GM18861 (cell line): ENCODE data around the gene TMA7B.

ENCODE experiments used
- ATAC-seq: cut with Tn5 transposase; IDR thresholded peaks from one replicate; pipeline ENCODE4 v1.9.1; 2021; ENCODE audit not compliant: unreplicated experiment

The TMA7B gene

GRCh38 chr22:39959640-39960447, at the start of gene TMA7B:
TMA7B (plus strand) TSS chr22:39960397; CDS start chr22:39964375, 3,978 bp downstream.
- no peak for ATAC-seq

DNA sequence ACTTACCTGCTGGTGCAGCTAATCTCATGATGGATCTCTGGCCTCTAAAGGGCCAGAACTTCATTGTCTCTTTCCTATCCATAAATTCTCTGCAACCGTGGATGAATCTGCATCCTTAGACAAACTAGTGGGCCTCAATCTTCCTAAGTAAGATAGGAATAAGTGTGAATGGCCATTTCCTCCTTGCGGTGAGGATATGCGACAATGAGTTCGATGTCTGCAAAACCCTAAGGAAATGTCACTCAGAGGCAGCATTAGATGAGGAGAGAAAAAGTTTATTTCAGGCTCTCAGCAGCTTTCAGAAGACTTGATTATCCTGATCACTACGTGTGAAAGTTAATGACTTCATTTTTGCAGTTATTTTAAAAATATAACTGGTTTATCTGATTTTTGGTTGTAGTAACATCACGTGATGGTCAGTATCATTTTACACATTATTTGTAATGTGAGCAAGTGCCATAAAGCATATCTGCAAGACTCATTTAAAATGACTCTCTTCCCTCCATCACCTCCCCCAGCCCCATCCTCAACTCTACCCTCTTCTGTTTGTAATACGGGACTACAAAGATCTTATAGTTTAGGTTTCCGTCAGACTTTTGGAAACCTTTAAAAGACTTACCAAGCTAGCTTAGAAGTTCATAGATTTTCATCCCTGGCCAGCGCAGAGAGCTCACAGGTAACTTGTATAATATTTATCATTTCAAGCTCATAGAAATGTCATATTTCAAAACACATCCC, 49.2 kb upstream of the TMA7B start:
- ATAC-seq, result no peak

GRCh38 chr22:39913321-39913720, 46.9 kb upstream of the TMA7B start:
- ATAC-seq, result no peak

DNA sequence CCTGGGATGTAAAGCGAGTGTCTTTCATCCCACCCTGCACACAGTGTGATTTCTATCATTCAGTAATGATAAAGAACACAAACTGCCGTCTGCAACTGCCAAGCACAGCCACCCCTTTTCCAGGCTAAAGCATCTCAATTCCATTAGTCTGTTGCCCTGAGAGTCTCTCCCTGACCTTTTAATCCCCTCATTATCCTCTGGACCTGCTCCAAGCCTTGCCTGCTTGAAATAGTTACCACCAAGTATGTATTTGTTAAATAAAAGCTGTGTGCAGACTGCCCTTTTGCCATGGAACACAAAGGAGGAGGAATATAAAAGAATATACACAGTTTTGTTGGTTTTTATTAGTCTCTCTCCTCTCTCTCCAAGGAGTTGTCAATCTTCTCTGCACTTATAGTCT, 46.3 kb upstream of the TMA7B start:
- no peak for ATAC-seq

GRCh38 chr22:39914584-39914983, 45.6 kb upstream of the TMA7B start:
- ATAC-seq, result no peak

GRCh38 chr22:39915295-39915726, 44.9 kb upstream of the TMA7B start:
- ATAC-seq, result no peak

DNA sequence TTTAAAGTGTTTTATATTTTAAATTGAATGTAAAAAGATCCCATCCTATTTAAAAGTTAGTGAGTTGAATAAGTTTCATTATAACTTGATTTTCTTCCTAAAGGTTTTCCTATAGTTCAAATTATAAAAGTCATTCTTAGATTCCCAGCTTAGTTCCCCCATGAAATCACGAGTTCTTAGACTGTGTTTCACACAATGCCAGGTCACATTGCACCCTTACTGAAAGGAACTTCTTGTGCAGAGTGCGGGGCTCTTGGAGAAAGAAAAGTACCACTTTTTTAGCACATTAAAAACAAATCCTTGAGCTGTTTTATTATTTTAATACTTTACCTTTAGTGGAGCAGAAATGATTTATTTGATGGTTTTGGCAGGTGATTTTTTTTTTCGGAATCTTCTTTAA, 43.7 kb upstream of the TMA7B start:
- ATAC-seq, result no peak

GRCh38 chr22:39917197-39917643, 43.0 kb upstream of the TMA7B start:
- no peak for ATAC-seq

DNA sequence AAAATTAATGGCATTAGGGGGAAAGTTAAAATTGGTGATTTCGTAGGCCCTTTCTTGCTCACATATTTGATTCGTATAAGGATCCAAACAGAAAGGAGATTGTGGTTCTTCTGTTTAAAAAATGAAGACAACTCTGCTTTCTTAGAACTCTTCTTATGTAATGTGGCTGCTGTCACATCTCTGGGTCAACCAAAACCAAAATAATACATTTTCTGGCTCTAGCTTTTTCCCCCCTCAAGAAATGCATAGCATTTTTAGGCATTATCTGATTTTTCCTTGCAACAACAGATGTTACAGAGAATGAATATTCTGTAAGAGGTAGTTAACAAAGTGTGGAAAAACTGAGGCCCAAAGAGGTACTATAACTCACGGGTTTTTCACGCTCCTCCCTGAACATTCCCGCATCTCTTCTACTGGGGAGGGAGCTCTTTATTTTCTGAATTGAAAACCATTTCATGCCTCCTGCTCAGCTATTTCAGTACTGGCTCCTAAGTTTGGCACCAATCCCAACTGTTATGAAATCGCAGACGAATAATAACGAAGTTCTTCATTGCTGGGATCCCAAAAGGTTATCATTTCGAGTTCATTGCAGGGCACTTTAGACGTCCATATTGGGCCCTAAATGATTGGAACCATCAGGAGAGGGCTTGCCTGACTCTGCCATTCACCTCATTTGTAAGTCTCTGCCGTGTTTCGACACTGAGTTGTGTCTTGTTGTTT, 42.3 kb upstream of the TMA7B start:
- ATAC-seq, result no peak

GRCh38 chr22:39920134-39920743, 40.0 kb upstream of the TMA7B start:
- no peak for ATAC-seq

DNA sequence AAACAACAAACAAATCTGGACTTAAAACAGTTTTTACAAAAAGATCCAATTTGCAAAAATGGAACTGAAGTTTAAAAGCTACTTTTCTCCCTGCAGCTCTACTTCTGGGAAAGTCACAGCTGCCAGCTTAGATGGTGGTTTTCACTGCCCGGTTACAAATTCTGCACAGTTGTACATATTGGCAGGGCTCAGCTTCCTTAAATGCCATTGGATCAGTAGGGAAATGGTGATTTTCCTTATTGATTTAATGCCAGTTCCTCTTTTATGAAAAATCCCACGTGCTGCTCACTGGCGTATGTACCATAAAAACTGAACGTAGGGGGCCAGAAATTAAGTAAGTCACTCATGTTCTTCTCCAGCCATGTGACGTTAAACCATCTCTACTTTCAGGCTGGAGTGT, 36.5 kb upstream of the TMA7B start:
- ATAC-seq, result no peak

DNA sequence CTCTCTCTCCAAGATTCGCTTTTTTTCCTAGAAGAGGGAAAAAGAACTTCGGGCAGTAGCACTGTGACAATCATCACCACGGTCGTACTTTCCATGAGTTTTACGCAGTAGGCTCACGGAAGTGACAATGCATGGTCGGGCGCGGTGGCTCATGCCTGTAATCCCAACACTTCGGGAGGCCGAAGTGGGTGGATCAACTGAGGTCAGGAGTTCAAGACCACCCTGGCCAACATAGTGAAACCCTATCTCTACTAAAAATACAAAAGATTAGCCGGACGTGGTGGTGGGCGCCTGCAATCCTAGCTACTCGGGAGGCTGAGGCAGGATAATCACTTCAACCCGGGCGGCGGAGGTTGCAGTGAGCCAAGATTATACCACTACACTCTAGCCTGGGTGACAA, 35.9 kb upstream of the TMA7B start:
- ATAC-seq, result no peak

DNA sequence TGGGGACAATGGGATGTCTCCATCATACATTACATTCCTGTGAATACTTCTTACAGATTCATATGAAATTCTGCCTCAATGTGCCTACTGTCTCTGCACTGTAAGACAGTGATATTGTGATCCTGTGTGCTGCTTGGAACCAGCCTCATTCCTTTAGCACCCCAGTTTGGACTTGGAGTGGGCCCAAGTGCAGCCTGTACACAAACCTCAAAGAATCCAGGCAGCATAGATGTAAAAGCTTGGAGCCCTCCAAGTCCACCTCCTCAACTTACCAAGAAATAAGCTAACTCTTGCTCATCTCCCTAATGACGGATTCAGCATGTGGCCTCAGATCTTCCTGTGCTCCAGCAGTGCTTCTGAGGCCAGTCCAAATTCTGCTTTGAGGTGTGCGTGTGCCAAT, 34.9 kb upstream of the TMA7B start:
- no peak for ATAC-seq

DNA sequence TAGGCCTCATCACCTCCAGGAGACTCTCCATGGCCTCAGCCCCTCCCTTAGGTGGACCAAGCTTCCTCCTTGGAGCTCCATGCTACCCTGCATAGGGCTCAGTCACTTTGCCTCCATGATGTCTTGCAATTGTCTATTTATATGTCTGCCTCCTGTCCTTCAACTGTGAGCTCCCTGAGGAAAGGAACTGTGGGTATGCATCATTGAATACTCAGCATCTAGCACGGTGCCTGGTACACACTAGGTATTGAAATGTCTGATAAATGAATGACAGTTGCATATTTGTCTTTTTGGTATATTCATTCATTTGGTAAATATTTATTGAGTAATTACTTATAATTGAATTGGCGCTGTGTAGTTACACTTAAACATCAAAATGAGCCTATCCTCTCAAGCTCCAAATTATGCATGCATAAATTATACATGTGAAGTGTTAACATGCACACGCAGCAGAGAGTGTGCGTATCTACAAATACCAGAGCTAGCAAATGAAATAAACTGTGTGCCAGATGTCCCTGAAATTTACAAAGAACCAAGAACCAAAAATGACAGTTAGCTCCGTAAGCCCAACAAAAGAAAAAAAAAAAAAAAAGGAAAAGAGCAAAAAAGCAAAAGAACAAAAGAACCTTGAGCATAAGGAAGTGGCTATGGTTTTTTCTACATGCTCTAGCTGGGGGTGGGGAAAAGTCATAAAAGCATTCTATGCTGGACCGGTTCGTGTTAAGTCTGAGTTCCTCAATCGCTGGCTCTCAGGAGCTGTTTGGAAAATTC, 34.1 kb upstream of the TMA7B start:
- no peak for ATAC-seq

GRCh38 chr22:39926753-39927152, 33.4 kb upstream of the TMA7B start:
- ATAC-seq, result no peak

- no peak for ATAC-seq
These were observed 32.7 kb upstream of the TMA7B start for GRCh38 chr22:39927544-39927943.

DNA sequence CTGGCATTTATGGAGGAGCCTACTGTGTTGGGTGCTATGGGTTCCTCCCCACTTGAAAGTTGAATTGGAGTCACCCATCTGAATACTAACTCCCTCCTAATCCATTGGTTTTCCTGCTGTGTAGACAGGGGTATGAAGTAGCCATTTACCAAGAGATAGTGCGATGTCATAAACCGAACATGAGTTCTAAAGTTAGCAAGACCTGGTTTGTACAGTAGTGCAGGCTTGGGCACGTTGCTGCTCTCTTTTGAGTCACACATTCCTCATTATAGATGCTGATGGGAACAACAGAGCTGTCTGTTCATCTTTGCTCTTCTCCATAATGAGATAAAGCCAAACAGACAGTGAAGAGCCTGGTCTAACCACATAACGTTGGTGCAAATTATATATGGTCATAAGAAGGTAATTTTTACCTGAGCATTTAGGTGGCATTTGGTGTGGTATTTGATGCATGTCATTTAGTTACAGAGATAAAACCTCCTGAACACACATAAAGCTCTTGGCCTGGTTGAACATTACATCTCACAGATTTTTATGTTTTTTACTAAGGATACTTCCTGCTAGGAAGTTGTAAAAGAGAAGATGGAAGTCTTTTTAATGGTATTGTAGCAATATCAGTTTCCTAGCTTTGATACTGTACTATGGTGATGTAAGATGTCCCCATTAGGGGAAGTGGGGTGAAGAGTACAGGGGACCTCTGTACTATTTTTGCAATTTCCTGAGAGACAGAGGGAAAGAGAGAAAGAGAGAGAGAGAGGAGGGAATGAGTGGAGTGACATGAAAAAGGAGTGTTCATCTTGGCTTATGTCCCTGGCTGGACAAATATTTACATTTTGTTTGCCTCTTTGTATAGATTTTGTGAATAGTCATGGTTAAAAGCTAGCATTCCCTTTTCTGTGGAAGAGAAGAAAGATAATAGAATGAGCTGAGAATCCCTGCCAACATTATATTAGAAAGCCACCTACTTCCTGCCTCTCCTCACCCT, 31.4 kb upstream of the TMA7B start:
- no peak for ATAC-seq

DNA sequence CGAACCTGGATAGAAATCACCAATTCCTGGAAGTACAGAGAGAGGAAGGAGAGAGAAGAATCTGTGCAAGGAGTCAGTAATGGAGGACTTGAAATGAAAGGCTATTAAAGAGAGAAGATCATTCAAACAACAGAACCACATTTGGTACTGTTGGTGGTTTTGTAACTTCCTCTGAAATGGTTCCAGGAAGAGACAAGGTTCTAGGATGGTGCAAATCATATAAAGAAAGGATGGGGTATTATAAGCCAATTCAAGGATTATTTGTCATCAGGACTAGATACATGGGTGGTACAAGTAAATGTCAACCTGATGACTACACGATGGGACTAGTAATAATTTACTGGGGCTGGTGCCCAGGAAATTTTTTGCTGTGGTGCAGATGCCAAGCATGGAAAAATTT, 28.9 kb upstream of the TMA7B start:
- ATAC-seq, result no peak

DNA sequence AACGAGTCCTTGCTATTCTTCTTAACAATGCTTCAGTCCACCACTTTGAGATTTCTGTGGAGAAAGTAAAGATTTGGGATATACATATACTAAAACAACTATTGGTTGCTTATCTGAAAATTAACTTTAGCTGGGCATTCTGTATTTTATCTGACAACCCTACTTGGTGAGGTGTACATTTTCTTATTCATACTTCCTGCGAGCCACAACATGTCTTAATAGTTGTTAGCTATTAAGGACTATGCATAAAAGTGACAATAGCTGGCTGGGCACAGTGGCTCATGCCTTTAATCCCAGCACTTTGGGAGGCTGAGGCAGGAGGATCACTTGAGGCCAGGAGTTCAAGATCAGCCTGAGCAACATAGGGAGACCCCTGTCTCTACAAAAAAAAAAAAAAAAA, 28.0 kb upstream of the TMA7B start:
- no peak for ATAC-seq
